Measurements from ENCODE around the gene BCAP31.
"Not testable (repeated sequence)": the region's sequence is repeated elsewhere in the genome, so short reads cannot be mapped to it uniquely, and the experiment has no call there.

BCAP31 gene

GRCh38 chrX:153735274-153735673, 11.1 kb upstream of the BCAP31 start:
- no peak for DNase-seq (ENCODE audit: low read depth, low spot score)

- no peak for DNase-seq (ENCODE audit: low read depth, low spot score)
These were observed 10.7 kb upstream of the BCAP31 start for GRCh38 chrX:153734871-153735270.

DNA sequence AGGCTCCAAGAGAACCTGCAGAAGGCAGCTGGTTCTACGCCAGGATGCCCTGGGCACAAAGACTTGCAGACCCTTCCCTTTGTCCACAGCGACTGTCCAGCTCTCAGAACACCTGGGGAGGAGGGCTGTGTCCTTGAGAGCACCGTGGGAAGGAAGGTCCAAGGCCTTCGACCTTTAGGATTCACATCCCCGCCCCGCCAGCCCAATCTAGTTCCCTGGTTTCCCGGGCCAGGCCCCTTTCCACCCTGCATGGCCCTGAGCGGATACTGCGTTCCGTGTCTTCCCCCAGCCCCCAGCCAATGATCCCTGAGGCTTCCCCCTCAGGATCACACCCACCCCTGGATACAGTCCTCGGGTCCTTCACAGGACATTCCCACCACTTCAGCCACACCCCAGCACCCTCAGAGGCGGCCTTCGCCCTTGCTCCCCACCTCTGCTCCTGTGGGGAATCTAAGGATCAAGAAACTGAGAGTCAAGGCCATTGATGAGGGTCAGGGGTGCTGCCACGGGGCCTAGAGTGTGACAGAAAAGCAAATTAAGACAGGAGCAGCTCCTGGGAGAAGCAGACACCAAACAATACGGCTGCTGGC, 9.6 kb upstream of the BCAP31 start:
- DNase-seq (ENCODE audit: low read depth, low spot score), result no peak

DNA sequence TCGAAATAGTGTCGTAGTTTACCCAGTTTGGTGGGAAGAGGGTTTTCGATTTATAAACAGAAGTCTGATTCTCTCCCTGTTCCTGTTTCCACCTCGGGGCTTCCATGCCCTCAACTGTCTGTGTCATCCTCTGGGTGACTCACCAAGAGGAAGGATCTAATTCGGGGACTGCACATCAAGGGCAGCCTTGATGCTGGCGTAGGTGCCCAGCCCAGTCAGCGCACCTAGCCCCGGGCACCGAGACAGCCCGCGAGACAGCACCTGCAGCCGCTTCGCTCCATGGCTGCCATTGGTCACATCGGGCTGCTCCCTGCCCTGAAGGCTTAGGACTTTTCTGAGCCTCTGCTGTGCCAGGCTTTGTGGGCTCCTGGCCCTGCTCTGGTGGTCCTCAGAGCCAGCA, 8.2 kb upstream of the BCAP31 start:
- DNase-seq (ENCODE audit: low read depth, low spot score), result no peak

DNA sequence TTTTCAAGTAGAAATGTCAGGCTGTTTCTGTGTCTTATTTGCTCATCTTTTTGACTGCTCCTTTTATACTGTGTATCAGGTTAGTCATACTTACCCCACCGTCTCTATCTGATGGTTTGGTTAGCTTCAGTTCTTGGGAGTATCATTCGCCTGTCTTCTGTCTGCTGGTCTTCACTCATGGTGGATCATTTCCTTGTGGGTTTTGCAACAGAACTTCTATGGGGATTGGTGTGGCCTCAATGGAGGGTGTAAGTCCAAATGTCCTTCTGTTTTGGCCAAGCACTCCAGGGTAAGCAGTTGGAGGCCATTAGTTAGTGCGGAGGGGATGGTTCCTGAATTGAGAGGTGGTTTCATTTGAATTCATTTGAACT, 7.6 kb upstream of the BCAP31 start:
- no peak for DNase-seq (ENCODE audit: low read depth, low spot score)

- DNase-seq (ENCODE audit: low read depth, low spot score), result no peak
These were observed 7.1 kb upstream of the BCAP31 start for GRCh38 chrX:153731117-153731844.

DNA sequence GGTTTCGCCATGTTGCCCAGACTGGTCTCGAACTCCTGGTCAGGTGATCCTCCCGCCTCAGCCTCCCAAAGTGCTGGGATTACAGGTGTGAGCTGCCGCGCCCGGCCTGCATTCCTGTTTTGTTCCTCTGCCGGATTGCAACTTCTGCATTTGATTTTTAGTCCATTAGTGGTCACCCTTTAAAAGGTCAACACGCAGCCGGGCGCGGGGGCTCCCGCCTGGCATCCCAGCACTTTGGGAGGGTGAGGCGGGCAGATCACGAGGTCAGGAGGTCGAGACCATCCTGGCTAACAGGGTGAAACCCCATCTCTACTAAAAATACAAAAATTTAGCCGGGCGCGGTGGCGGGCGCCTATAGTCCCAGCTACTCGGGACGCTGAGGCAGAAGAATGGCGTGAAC, 5.9 kb upstream of the BCAP31 start:
- DNase-seq (ENCODE audit: low read depth, low spot score), result not testable (repeated sequence)

- no peak for DNase-seq (ENCODE audit: low read depth, low spot score)
These were observed 4.9 kb upstream of the BCAP31 start for GRCh38 chrX:153728951-153729631.

GRCh38 chrX:153728095-153728494, 3.9 kb upstream of the BCAP31 start:
- no peak for DNase-seq (ENCODE audit: low read depth, low spot score)

- DNase-seq (ENCODE audit: low read depth, low spot score), result no peak
These were observed 3.1 kb upstream of the BCAP31 start for GRCh38 chrX:153727123-153727931.

DNA sequence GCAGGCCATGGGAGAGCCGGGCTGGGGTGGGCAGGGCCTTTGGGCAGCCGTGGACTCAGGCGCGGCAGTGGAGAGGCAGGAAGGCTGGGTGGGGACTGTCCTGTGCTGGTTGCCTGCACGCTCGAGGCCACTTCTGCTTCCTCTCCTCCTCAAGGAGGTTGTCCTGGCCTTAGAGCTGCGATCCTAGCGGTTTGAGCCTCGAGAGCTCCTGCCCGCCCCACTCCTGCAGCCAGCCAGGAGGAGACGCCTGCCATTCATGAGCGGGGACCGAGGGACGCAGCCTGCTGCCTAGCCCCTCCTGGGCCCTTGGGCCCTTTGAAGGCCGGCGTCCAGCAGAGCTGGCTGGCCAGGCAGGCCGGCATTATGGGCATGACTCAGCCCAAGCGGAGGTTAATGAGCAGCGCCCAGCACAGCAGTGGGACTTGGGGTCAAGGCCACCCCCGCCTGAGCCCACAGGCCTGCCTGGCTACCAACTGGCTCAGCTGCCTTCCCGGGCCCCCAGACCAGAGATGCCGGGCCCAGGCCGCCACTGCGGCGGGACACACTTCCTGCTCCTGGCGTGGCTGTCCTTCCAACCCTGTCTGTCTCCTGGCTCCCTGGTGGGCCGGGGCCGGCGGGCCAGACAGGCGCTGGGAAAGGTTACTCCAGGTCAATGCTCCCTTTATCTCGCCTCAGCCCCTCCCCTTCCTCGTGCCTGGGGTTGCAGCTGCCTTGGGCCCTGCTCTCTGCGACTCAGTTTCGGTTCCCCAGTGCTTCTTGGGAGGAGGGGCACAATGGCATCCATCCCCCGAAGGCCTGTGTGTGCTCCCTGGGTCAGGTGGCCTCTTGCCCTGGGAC, 2.3 kb upstream of the BCAP31 start:
- DNase-seq (ENCODE audit: low read depth, low spot score), result no peak

- DNase-seq (ENCODE audit: low read depth, low spot score), result no peak
These were observed 1.7 kb upstream of the BCAP31 start for GRCh38 chrX:153725832-153726285.

- DNase-seq (ENCODE audit: low read depth, low spot score), result no peak
These were observed 1.0 kb upstream of the BCAP31 start for GRCh38 chrX:153725039-153725831.

- DNase-seq (ENCODE audit: low read depth, low spot score), result no peak
These were observed 586 bp downstream of the BCAP31 start for GRCh38 chrX:153723351-153724251.

DNA sequence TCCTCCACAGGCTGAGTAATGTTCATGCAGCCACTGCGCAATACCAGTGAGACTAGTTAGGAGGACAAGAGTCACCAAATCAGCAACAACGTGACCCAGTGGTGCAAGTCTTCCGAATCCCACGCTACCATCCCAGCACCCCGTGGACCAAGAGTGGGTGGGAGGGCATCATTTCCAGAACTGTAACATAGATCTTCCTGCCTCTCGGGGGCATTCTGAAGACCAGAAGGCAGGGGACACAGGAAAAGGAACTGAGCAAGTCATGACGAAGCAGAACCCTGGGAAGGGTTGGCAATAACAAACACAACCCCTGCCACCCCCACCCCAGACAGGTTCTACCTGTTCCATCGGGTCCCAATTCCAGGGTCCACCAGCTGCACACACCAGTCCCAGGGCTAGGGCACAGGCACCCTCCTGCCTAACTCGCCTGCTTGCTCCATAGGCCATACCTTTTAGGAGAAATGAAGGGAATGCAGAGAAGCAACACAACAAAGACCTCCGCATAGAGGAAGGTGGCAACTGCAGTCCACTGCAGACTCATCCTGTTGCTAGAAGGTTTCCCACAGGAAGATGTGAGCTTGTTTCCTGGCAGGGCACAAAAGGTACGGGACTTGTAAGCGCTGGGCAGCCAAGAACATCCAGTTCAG, 1.4 kb downstream of the BCAP31 start:
- no peak for DNase-seq (ENCODE audit: low read depth, low spot score)

GRCh38 chrX:153719701-153720100, 4.5 kb downstream of the BCAP31 start:
- DNase-seq (ENCODE audit: low read depth, low spot score), result no peak

DNA sequence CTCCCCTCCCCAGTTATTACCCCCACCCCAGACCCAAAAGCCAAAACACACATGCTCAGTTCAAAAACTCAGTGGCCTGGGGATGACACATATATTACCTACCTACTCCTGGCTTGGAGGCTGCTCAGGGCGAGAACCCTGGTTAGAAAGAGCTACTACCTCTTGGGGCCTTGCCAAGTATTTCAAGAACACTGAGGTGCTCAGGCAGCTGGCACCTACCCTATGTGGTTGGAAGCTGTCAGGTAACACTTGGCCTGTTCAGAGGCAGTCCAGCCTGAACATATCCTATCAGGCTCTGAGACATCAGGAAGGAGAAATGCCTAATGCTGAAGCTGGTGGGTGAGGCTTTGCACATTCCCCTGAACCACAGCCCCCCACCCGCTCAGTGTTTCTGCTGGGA, 4.9 kb downstream of the BCAP31 start:
- DNase-seq (ENCODE audit: low read depth, low spot score), result no peak

- no peak for DNase-seq (ENCODE audit: low read depth, low spot score)
These were observed 6.7 kb downstream of the BCAP31 start for GRCh38 chrX:153717445-153717844.

GRCh38 chrX:153714256-153714655, 9.9 kb downstream of the BCAP31 start:
- DNase-seq (ENCODE audit: low read depth, low spot score), result no peak

Data from activated naive CD8-positive, alpha-beta T cell treated with anti-CD3 and anti-CD28 coated beads, Interleukin-2, amount 50 U/mL, for 16 hours (primary cell).